GM12878 (cell line): Measurements from ENCODE around the gene PPP4R3B. TPM values are rescaled to one million over a fixed set of nuclear protein-coding genes. Genes with fewer than 3 reads are reported as not detected.

Experiments used
- ATAC-seq: fragments of 200-7000 bp; cut with Tn5 transposase; 3 replicates; pipeline ENCODE4 v1.9.1; 2020; ENCODE audit warnings: mild to moderate bottlenecking, moderate library complexity
- BruUV-seq: library from RNA; stranded (reverse); fragments of 400-500 nt; replicated peaks from 2 replicates; lab custom pipeline; 2021; lab: Mats Ljungman, UMichigan
- CTCF ChIA-PET: fragments of 300-600 bp; sonication (Branson Sonifier 250); formaldehyde crosslinking; extraction: SDS; loops from one replicate; lab custom pipeline; 2021; ENCODE audit warnings: inconsistent platforms; lab: Yijun Ruan, JAX
- POLR2A ChIA-PET: fragments of 350-600 bp; formaldehyde crosslinking; extraction: SDS; loops from one replicate; lab custom pipeline; 2021; ENCODE audit warnings: inconsistent platforms; lab: Charles Lee
- RAD21 ChIA-PET: fragments of 300-600 bp; sonication (Branson Sonifier 250); formaldehyde crosslinking; loops from one replicate; lab custom pipeline; 2023; ENCODE audit warnings: antibody characterized with exemption; ENCODE audit not compliant: unreplicated experiment; lab: Charles Lee
- SMC1A ChIA-PET: fragments of 300-600 bp; sonication (Branson Sonifier 250); formaldehyde crosslinking; loops from one replicate; lab custom pipeline; 2023; ENCODE audit not compliant: unreplicated experiment, uncharacterized antibody; lab: Charles Lee
- DNase-seq: peaks from one replicate; pipeline ENCODE4 v3.0.0-alpha.2; 2011; ENCODE audit warnings: low read depth, low spot score
- FAIRE-seq: peaks from 3 replicates; lab custom pipeline; 2011; peaks lifted over from hg19 to GRCh38; lab: Jason Lieb, UNC
- H2AFZ ChIP-seq: 2 replicates; pipeline ENCODE4 v1.6.0; 2011; ENCODE audit warnings: low read depth, low read length, control low read depth; ENCODE audit not compliant: control insufficient read depth
- H3K27ac ChIP-seq: 2 replicates; pipeline ENCODE4 v1.5.1; 2011; ENCODE audit warnings: control low read depth; ENCODE audit not compliant: control insufficient read depth, insufficient read depth
- H3K27me3 ChIP-seq, 2 experiments: replicated peaks in 1 of 2; 2 replicates each; pipeline versions ENCODE4 v1.6.0 to v1.6.1; 2011; ENCODE audit warnings: low read length in 1 of 2; ENCODE audit not compliant: control insufficient read depth in 2 of 2, insufficient read depth in 2 of 2
- H3K36me3 ChIP-seq, 2 experiments: 2 replicates each; pipeline ENCODE4 v1.5.1; 2011; ENCODE audit warnings: low read length in 1 of 2; ENCODE audit not compliant: control insufficient read depth in 2 of 2, insufficient read depth in 2 of 2
- H3K4me1 ChIP-seq: 2 replicates; pipeline ENCODE4 v1.6.1; 2011; ENCODE audit warnings: mild to moderate bottlenecking, low read length, moderate library complexity, mixed read lengths; ENCODE audit not compliant: control insufficient read depth, insufficient read depth
- H3K4me2 ChIP-seq: 2 replicates; pipeline ENCODE4 v1.6.0; 2011; ENCODE audit warnings: control low read depth; ENCODE audit not compliant: control insufficient read depth, insufficient read depth
- H3K4me3 ChIP-seq: fragments of 200-600 bp; sonication (generic); 2 replicates; pipeline ENCODE4 v1.5.1; 2016
- H3K79me2 ChIP-seq: 2 replicates; pipeline ENCODE4 v1.6.0; 2011; ENCODE audit warnings: low read length; ENCODE audit not compliant: control insufficient read depth, insufficient read depth
- H3K9ac ChIP-seq: 2 replicates; pipeline ENCODE4 v1.8.0; 2011; ENCODE audit warnings: low read length, control low read depth, mixed read lengths; ENCODE audit not compliant: control insufficient read depth, insufficient read depth
- H3K9me3 ChIP-seq: replicated peaks from 3 replicates; pipeline ENCODE4 v1.5.1; 2011; ENCODE audit warnings: mild to moderate bottlenecking, low read length; ENCODE audit not compliant: control insufficient read depth, insufficient read depth
- H4K20me1 ChIP-seq: 2 replicates; pipeline ENCODE4 v1.6.0; 2011; ENCODE audit not compliant: control insufficient read depth, insufficient read depth
- CEBPZ ChIP-seq: fragments of 150-350 bp; IDR thresholded peaks from 2 replicates; pipeline ENCODE4 v1.6.1; 2016; ENCODE audit warnings: low read depth, low read length
- TCF12 ChIP-seq: IDR thresholded peaks from 2 replicates; pipeline ENCODE4 v1.6.1; 2011; ENCODE audit warnings: low read depth, mild to moderate bottlenecking, low read length
- ZBTB11 ChIP-seq: fragments of 450-650 bp; formaldehyde crosslinking; IDR thresholded peaks from 2 replicates; pipeline ENCODE4 v1.5.0; 2022; ENCODE audit warnings: mild to moderate bottlenecking, missing genetic modification characterization
- WGBS: methylation state at CpG from one replicate; pipeline ENCODE4 v1.1.6; 2016; ENCODE audit warnings: low lambda C conversion rate; ENCODE audit not compliant: insufficient replicate concordance, insufficient coverage; ENCODE audit errors: missing lambda C conversion rate; 5-methylcytosine and 5-hydroxymethylcytosine counted together
- in situ Hi-C: fragments of 300-500 bp; cut with MboI; formaldehyde crosslinking; loops from 9 replicates; pipeline ENCODE4 v1.14.3; 2018; ENCODE audit warnings: mixed read lengths
- intact Hi-C: fragments of 100-400 bp; cut with micrococcal nuclease; formaldehyde crosslinking; loops from one replicate; pipeline ENCODE4 v1.14.2; 2022; ENCODE audit not compliant: unreplicated experiment
- polyA plus RNA-seq, 11 experiments: library from polyadenylated mRNA; depleted of rRNA in 4 of 11; unstranded in 6 of 11; stranded (reverse) in 5 of 11; fragments of >200 nt; fragmentation: Nextera tagmentation in 4 of 11; fragmentation: Illumina TruSeq in 1 of 11; extraction: Ambion mirVana in 4 of 11; extraction: Trizol in 1 of 11; gene quantifications; 1 replicate in 1 of 11; 2 replicates in 10 of 11; pipeline versions ENCODE4 v1.2.1 to v1.2.3, GENCODE V29; 2011 to 2016; ENCODE audit warnings: inconsistent platforms in 2 of 11, missing spikeins in 2 of 11, low read depth in 1 of 11
- total RNA-seq, 4 experiments: library from RNA; depleted of rRNA in 3 of 4; stranded (reverse); fragments of >200 nt in 3 of 4; fragmentation: Illumina TruSeq in 1 of 4; extraction: Trizol in 1 of 4; gene quantifications; 2 replicates each; pipeline versions ENCODE4 v1.2.1 to v1.2.3, GENCODE V29; 2013 to 2021

Gene PPP4R3B
- total and polyA plus RNA-seq, 10 of the 15 experiments (the other 5 are each of a cell fraction or from before 2014, with no cell fraction given), result 10.9 to 70.1 (median 49.2) TPM

- H3K27me3 ChIP-seq, result no peaks in the 10 kb centered on the region
- intact Hi-C loops (no loop called here), in situ Hi-C loops (no loop called here)
- WGBS, result 100% methylated on average over 1 of the region's 1 CpG
- ATAC-seq (no peak), FAIRE-seq (no peak), DNase-seq (no peak)
- H3K4me3 ChIP-seq, result no peak overlapping the region
- BruUV-seq, result no TSS peak
- H3K9me3 ChIP-seq, result peaks cover 3% of the 10 kb centered on the region; the same call in 2 of the 3 replicates
- no peak overlapping the region for H3K4me2 ChIP-seq
- no peak overlapping the region for H3K27ac ChIP-seq
- ChIA-PET POLR2A (no interaction called here), SMC1A (no interaction called here), RAD21 (no interaction called here), CTCF (no interaction called here)
- H3K79me2 ChIP-seq, result no peaks in the 10 kb centered on the region
- peaks cover 6 to 20% of the 10 kb centered on the region in 2 experiments for H3K36me3 ChIP-seq
- no peak for TF ChIP-seq CEBPZ
- no peak for TF ChIP-seq TCF12
- no peak for TF ChIP-seq ZBTB11 (CRISPR knock-in tag)
- H3K9ac ChIP-seq, result no peak overlapping the region
- no peak overlapping the region for H2AFZ ChIP-seq
- no peaks in the 10 kb centered on the region for H4K20me1 ChIP-seq
- no peaks in the 10 kb centered on the region for H3K4me1 ChIP-seq
These were observed 51.8 kb downstream of the PPP4R3B start for GRCh38 chr2:55565613-55566012.
